Activated CD4-positive, alpha-beta memory T cell treated with anti-CD3 and anti-CD28 coated beads, Interleukin-2, amount 10 ng/mL, durations not matched to agents 7 days and 5 days (primary cell): Measurements from ENCODE around the gene CELSR1. TPM values are rescaled to one million over a fixed set of nuclear protein-coding genes. Genes with fewer than 3 reads are reported as not detected.
A peak's percentile ranks its signal among the peaks of the same experiment; 100 is the strongest.

Source experiments
- CTCF ChIA-PET: fragments of 350-600 bp; sonication (Branson Sonifier 250); formaldehyde crosslinking; loops from one replicate; lab custom pipeline; 2021; ENCODE audit warnings: antibody characterized with exemption, inconsistent platforms; lab: Charles Lee
- POLR2A ChIA-PET: fragments of 350-600 bp; sonication (Branson Sonifier 250); formaldehyde crosslinking; loops from one replicate; lab custom pipeline; 2021; ENCODE audit warnings: antibody characterized with exemption; lab: Charles Lee
- DNase-seq: peaks from one replicate; pipeline ENCODE4 v3.0.0-alpha.2; 2020
- H3K27ac Mint-ChIP-seq: one replicate; pipeline ENCODE4 v1.8.0; 2021; ENCODE audit warnings: mild to moderate bottlenecking, mixed read lengths
- H3K27me3 Mint-ChIP-seq: one replicate; pipeline ENCODE4 v1.8.0; 2021; ENCODE audit warnings: mixed read lengths
- H3K36me3 Mint-ChIP-seq: one replicate; pipeline ENCODE4 v1.8.0; 2021; ENCODE audit warnings: low read depth, mixed read lengths
- H3K4me1 Mint-ChIP-seq: one replicate; pipeline ENCODE4 v1.8.0; 2021; ENCODE audit warnings: mixed read lengths
- H3K4me3 Mint-ChIP-seq: one replicate; pipeline ENCODE4 v1.8.0; 2021; ENCODE audit warnings: mild to moderate bottlenecking, mixed read lengths
- H3K9me3 Mint-ChIP-seq: one replicate; pipeline ENCODE4 v1.8.0; 2021; ENCODE audit warnings: mixed read lengths
- total RNA-seq, 2 experiments: library from RNA; stranded (reverse); gene quantifications; one replicate each; pipeline ENCODE4 v1.2.3, GENCODE V29; 2021

Gene CELSR1
- total RNA-seq, 2 experiments from 2014 or later, result 0.10 to 0.13 TPM

- ChIA-PET POLR2A (no interaction called here), CTCF (interaction anchor here (0.9 kb wide), 1 partner anchor 9 kb away, joined by 3 read pairs; no protein-coding TSS in a partner anchor)
- Mint-ChIP-seq H3K36me3 (no peaks in the 10 kb centered on the region), H3K27me3 (peaks cover 4% of the 10 kb centered on the region), H3K4me1 (peaks cover 16% of the 10 kb centered on the region), H3K9me3 (peaks cover 16% of the 10 kb centered on the region), H3K4me3 (no peak overlapping the region), H3K27ac (no peak overlapping the region)
- no peak for DNase-seq
Observed at GRCh38 chr22:46571642-46572250, 34.3 kb upstream of the CELSR1 start.

DNA sequence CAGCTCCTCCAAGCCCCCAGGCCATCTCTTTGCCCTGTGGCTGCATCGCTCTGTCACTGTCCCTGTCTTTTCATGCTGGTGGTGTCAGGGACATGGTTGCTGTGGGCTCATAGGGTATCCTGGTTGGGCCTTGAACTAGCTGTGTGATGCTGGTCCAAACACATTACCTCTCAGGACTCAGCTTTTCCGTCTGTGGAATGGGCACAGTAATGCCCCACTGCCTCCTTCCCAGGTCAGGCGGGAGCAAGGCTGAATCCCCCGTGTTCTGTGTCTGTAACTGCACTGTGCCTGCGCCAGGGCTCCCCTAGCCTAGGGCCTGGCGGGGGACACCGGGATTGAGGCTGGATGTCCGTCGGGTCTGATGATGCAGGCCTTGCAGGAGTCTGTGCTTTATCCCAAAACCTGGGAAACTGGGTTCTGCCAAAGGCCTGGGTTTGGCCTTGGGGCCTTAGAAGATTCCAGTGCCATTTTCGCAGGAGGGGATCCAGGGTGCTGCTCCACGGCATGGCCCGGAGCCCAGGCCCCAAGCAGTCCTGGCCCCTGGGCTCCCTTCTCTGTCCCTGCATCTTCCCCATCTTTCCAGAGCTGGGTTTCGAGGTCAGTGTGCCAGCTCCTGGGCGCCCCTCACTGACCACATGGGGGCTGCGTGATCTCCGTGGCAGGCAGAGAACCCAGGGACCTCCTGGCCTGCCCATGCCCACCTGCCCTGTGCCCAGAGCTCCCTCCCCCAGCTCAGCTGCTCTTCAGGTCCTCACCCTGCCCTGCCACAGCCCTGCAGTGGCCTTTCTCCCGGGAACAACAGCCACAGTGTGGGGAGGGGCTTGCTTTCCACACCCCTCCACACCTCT, 32.7 kb upstream of the CELSR1 start:
- Mint-ChIP-seq H3K36me3 (no peaks in the 10 kb centered on the region), H3K4me1 (peaks cover 3% of the 10 kb centered on the region), H3K9me3 (peaks cover 16% of the 10 kb centered on the region), H3K4me3 (no peak overlapping the region), H3K27ac (no peak overlapping the region), H3K27me3 (peaks cover under 1% of the 10 kb centered on the region)
- ChIA-PET CTCF (no interaction called here), POLR2A (no interaction called here)
- DNase-seq, result no peak

DNA sequence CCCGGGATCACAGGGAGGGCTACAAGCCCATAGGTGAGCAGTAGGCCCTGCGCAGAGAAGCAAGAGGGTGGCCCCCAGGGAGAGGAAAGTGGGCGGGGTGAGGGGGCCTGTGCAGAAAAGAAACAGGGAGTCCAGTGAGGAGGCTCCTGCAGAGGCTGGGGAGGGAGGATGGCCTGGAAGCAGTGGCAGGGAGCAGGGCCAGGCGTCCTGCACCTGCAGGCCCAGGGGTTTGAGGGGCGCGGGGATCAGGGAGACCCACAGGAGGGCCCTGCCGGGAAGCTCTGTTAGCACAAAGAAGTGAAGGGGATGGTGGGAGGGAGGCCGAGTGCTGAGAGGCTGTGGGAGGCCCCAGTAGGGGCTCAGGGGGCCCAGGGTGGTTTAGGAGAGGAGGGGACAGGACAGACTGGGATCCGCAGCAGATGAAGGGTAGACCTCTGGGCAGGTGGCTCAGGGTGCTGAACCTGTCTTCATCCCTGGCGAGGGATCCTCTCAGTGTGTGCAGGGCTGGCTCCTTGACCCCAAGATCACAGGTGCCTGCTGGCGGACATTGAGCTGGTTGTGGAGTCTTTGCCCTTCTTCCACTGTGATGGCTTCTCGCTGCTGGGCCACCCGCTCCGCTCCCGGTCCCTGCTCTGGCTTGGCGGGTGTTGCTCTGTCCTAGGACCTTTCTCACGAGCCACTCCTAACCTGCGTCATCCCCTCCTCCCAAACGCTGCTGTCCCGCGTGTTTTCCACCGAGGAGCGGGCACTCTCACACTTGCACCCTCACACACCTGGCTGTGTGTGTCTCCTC, 31.8 kb upstream of the CELSR1 start:
- POLR2A ChIA-PET, result no interaction called here
- DNase-seq, result no peak
- Mint-ChIP-seq H3K4me1 (no peaks in the 10 kb centered on the region), H3K27me3 (no peaks in the 10 kb centered on the region), H3K27ac (no peak overlapping the region), H3K36me3 (no peaks in the 10 kb centered on the region), H3K9me3 (peaks cover 16% of the 10 kb centered on the region), H3K4me3 (no peak overlapping the region)
- CTCF ChIA-PET, result no interaction called here

GRCh38 chr22:46568102-46568809, 30.8 kb upstream of the CELSR1 start:
- Mint-ChIP-seq H3K9me3 (peaks cover 16% of the 10 kb centered on the region), H3K36me3 (no peaks in the 10 kb centered on the region), H3K4me1 (peaks cover 7% of the 10 kb centered on the region), H3K27me3 (no peaks in the 10 kb centered on the region), H3K4me3 (no peak overlapping the region), H3K27ac (no peak overlapping the region)
- POLR2A ChIA-PET, result no interaction called here
- CTCF ChIA-PET, result no interaction called here
- DNase-seq, result no peak

- Mint-ChIP-seq H3K36me3 (no peaks in the 10 kb centered on the region), H3K27ac (no peak overlapping the region), H3K4me3 (no peak overlapping the region), H3K4me1 (peaks cover 9% of the 10 kb centered on the region), H3K27me3 (no peaks in the 10 kb centered on the region), H3K9me3 (peaks cover 16% of the 10 kb centered on the region)
- ChIA-PET POLR2A (no interaction called here), CTCF (no interaction called here)
- no peak for DNase-seq
Observed at GRCh38 chr22:46567471-46567870, 30.1 kb upstream of the CELSR1 start.

DNA sequence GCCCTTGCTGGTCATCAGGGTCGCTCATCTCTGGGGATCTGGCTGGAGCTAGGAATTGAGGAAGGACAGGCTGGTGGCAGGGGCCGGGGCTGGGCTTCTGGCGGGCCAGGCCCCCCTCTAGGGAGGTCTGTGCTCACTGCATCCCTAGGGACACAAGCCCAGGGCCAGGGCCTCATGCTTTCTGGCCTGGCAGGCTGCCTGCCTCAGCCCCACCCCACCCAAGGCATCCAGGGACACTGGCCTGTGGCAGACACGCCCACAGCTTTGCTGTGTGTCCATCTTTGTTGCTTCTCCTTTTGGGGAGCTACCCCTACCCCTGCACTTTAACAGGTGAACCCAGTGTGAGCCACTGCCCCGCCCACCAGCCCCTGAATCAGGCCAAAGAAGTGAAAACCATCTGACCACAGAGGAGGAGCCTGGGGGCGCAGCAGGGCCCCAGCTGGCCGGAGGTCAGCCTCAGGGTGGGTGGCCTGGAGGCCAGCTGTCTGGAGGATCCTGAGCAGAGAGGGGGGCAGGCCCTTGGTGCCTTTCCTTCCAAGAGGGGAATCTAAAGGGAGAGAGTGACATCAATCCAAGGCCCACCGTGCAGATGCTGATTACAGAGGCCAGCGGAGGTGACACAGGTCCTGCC, 26.8 kb upstream of the CELSR1 start:
- H3K27me3 Mint-ChIP-seq, result no peaks in the 10 kb centered on the region
- no peak overlapping the region for H3K4me3 Mint-ChIP-seq
- POLR2A ChIA-PET, result interaction anchor here (0.9 to 2.4 kb wide), 4 partner anchors 12 to 110 kb away, joined by 3 to 12 read pairs (median 4); no protein-coding TSS in a partner anchor
- H3K4me1 Mint-ChIP-seq, result peaks cover 13% of the 10 kb centered on the region
- no peaks in the 10 kb centered on the region for H3K36me3 Mint-ChIP-seq
- no peak for DNase-seq
- CTCF ChIA-PET, result interaction anchor here (0.8 to 3.2 kb wide), 28 partner anchors 9 to 239 kb away, joined by 3 to 25 read pairs (median 5); partner anchors contain the start of gene TBC1D22A
- peak overlapping the region; percentile 18 for H3K27ac Mint-ChIP-seq
- peaks cover 5% of the 10 kb centered on the region for H3K9me3 Mint-ChIP-seq

- Mint-ChIP-seq H3K27ac (peak overlapping the region; percentile 4), H3K4me1 (peaks cover 13% of the 10 kb centered on the region), H3K4me3 (no peak overlapping the region), H3K9me3 (peaks cover 5% of the 10 kb centered on the region), H3K36me3 (no peaks in the 10 kb centered on the region), H3K27me3 (no peaks in the 10 kb centered on the region)
- ChIA-PET CTCF (interaction anchor here (0.6 to 3.2 kb wide), 41 partner anchors 9 to 1717 kb away, joined by 3 to 25 read pairs (median 4); partner anchors contain the start of gene TBC1D22A), POLR2A (interaction anchor here (0.9 to 2.4 kb wide), 6 partner anchors 13 to 110 kb away, joined by 3 to 12 read pairs (median 4); no protein-coding TSS in a partner anchor)
- peak; percentile 83 for DNase-seq
Observed at GRCh38 chr22:46563381-46564083, 26.1 kb upstream of the CELSR1 start.

DNA sequence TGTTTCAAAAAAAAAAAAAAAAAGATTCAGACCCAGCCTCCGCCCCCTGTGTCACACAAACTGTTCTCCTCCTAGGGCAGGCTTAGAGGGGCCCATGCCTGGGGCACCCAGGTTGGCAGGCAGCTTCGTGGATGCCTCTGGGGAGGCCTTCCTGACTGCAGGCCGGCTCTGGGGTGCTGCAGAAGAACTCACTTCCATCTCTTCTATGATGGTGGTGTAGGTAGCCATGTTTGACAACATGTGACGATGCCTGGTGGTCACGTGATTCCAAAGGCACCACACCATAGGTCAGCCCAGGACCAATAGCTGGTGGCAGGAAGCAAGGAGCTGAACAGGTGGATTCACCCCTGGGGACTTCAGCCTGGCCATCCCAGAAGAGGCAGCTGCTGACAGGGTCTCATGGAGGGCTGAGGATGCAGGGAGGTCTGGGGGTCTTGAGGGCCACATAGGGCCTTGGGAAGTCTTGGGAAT, 24.1 kb upstream of the CELSR1 start:
- Mint-ChIP-seq H3K9me3 (peaks cover 4% of the 10 kb centered on the region), H3K27me3 (peaks cover 4% of the 10 kb centered on the region), H3K4me3 (no peak overlapping the region), H3K27ac (no peak overlapping the region), H3K36me3 (no peaks in the 10 kb centered on the region), H3K4me1 (peaks cover 13% of the 10 kb centered on the region)
- DNase-seq, result peak; percentile 32
- POLR2A ChIA-PET, result no interaction called here
- CTCF ChIA-PET, result interaction anchor here (0.6 to 3.2 kb wide), 2 partner anchors 10 to 14 kb away, joined by 3 to 19 read pairs; no protein-coding TSS in a partner anchor

- Mint-ChIP-seq H3K36me3 (no peaks in the 10 kb centered on the region), H3K4me3 (no peak overlapping the region), H3K27me3 (peaks cover 4% of the 10 kb centered on the region), H3K4me1 (peaks cover 13% of the 10 kb centered on the region), H3K9me3 (peaks cover 4% of the 10 kb centered on the region), H3K27ac (no peak overlapping the region)
- CTCF ChIA-PET, result no interaction called here
- DNase-seq, result no peak
- POLR2A ChIA-PET, result no interaction called here
Observed at GRCh38 chr22:46560696-46561295, 23.4 kb upstream of the CELSR1 start.

- ChIA-PET POLR2A (no interaction called here), CTCF (no interaction called here)
- Mint-ChIP-seq H3K27ac (no peak overlapping the region), H3K36me3 (no peaks in the 10 kb centered on the region), H3K4me1 (peaks cover 4% of the 10 kb centered on the region), H3K9me3 (peaks cover 9% of the 10 kb centered on the region), H3K4me3 (no peak overlapping the region), H3K27me3 (peaks cover 4% of the 10 kb centered on the region)
- DNase-seq, result no peak
Observed at GRCh38 chr22:46557736-46558480, 20.5 kb upstream of the CELSR1 start.

DNA sequence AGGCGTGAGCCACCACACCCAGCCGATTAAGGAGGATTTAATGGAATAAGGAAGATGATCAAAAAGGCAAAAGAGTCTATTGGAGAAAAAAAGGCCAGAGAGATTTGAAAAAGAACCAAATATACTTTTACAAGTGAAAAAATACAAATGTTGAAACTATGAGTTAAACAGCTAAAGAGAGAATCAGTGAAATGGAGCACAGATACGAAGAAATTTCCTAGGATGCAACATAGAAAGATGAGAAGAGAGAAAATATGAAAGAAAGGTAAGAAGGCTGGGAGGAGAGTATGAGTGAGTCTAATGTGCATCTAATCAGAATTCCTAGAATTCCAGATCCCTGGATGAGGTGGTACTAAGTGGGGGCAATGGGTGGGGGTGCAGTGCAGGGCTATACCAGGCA, 19.4 kb upstream of the CELSR1 start:
- Mint-ChIP-seq H3K4me3 (no peak overlapping the region), H3K27me3 (peaks cover 4% of the 10 kb centered on the region), H3K9me3 (peaks cover 9% of the 10 kb centered on the region), H3K36me3 (no peaks in the 10 kb centered on the region), H3K27ac (no peak overlapping the region), H3K4me1 (peaks cover 3% of the 10 kb centered on the region)
- ChIA-PET POLR2A (no interaction called here), CTCF (no interaction called here)
- DNase-seq, result no peak
